NCI-H82 (cell line): ENCODE data around the gene SKI.
"Not testable (repeated sequence)": the region's sequence is repeated elsewhere in the genome, so short reads cannot be mapped to it uniquely, and the experiment has no call there.

ENCODE experiments used
- DNase-seq: peaks from one replicate; lab custom pipeline; 2025; lab: John Stamatoyannopoulos, UW

The SKI gene

GRCh38 chr1:2320006-2320405 lies 91.9 kb downstream of the SKI start:
- no peak for DNase-seq

GRCh38 chr1:2320760-2321667 lies 92.9 kb downstream of the SKI start:
- no peak for DNase-seq

GRCh38 chr1:2322065-2322571 lies 94.0 kb downstream of the SKI start:
- DNase-seq, result no peak

DNA sequence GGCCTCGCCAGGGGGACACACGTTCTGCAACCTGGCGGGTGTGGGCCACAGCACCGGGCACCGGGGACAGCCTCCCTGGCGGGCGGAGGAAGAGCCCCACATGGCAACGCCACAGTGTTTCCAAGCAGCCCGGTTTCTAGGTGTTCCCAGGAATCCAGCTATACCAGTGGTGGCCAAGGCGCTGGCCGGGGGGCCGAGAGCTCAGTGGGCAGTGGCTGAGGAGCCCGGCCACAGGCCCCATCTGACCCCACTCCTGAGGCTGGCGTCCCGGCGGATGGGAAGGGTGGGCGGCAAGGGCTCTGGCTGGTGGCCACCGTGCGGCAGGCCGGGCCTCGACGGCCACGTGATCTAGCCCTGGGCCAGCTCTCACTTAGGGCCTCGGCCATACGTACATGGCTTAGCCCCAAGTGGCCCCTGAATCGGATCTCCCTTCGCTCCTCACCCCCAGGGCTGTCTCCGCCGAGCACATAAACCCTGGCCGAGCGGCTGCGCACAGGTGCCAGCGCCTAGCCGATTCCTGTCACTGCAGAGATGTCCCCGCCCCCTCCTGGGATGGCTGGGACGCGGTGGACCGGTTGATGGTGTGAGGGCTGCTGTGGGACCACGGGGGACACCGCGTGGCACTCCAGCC lies 94.6 kb downstream of the SKI start:
- DNase-seq, result peak; percentile 37

- no peak for DNase-seq
Observed at GRCh38 chr1:2323451-2323974, 95.4 kb downstream of the SKI start.

DNA sequence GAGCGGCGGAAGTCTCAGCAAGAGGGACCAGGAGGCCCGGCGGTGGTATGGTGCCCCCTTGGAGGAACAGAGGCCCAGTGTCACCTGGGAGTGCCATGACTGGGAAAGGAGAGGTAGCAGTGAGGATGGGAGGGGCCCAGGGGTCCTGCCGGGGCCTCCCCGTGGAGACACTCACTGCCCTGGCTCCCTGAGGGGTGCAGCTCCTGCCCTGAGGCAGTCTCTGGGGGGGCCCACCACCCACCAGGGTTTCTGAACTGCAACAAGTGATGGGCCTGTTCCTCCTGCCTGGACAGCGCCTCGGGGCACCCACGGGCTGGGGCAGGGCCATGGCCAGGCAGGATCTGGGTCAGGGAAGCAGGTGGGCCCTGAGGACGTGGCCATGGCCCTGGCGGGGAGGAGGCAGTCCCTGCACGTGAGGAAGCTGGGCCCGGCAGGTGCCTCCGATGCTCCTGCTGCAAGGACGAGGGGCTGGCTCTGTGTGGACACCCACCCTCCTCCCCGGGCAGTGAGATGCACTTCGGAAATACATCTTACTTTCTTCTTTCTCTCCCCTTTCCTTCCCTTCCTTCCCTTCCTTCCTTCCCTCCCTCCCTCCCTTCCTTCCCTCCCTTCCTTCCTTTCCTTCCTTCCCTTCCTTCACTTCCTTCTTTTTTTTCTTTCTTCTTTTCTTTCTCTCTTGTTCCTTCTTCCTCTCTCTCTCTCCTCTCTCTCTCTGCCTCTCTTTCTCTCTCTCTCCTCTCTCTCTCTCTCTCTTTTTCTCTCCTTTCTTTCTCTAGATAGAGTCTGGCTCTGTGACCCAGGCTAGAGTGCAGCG lies 96.6 kb downstream of the SKI start:
- no peak for DNase-seq

DNA sequence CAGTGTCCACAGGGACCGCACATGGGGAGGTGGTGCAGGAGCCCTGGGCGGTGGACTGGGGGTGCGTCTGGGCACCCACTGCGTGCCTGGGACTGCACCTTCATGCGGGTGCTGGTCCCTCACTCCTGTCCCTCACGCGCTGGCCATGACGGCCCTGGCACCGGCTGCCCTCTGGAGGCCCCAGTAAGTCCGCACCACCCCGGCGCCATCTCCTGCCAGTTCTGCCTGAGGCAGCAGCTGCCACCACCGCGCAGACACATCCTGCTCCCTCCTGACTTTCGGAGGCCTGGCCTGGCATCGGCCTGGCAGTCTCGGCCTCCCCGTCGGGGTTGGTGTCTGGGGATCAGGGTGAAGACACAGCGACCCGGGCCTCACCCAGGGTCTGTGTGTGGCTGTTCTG lies 98.4 kb downstream of the SKI start:
- no peak for DNase-seq

DNA sequence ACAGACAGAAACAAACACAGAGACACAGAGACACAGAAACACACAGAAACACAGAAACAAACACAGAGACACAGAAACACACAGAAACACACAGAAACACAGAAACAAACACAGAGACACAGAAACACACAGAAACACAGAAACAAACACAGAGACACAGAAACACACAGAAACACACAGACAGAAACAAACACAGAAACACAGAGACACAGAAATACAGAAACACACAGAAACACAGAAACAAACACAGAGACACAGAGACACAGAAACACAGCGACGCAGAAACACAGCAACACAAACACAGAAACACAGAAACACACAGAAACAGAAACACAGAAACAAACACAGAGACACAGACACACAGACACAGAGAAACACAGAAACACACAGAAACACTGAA lies 99.0 kb downstream of the SKI start:
- DNase-seq, result not testable (repeated sequence)

DNA sequence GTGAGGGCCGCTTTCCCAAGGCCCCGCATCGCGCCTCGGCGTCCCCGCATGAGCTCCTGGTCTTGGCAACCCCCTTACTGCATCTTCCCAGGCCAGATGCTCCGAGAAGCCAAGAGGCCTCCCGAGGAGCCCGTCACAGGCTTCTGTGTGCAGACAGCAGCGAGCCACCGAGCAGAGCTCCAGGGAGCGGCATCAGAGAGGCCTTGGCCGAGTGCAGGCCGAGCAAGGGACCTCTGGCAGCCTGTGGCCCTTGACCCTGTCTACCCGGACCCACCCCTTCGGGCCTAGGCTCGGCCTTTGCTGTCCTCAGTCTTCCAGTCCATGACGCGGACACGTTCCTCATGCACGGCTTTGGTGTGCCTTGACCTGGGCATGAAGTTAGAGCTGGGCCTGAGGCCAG lies 99.7 kb downstream of the SKI start:
- no peak for DNase-seq

GRCh38 chr1:2328676-2329455 lies 100.7 kb downstream of the SKI start:
- DNase-seq, result no peak

DNA sequence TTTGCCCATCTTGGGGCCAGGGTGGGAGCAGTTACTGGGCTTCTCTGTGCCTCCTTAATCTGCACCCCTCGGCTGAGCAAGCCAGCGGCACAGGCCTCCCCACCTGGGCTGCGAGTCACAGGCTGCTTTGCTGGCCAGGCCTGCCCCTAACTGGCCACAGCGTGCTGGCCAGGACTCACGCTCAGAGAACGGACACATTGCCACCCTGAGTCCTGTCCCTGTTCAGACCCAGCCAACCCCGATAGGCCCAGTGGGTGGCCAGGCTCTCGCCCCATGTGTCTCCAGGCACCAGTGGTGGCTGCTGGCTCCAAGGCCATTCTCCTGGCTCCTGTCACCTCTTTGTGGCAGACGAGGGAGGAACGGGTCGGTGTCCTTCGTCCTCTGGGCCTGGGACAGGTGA lies 101.9 kb downstream of the SKI start:
- no peak for DNase-seq

DNA sequence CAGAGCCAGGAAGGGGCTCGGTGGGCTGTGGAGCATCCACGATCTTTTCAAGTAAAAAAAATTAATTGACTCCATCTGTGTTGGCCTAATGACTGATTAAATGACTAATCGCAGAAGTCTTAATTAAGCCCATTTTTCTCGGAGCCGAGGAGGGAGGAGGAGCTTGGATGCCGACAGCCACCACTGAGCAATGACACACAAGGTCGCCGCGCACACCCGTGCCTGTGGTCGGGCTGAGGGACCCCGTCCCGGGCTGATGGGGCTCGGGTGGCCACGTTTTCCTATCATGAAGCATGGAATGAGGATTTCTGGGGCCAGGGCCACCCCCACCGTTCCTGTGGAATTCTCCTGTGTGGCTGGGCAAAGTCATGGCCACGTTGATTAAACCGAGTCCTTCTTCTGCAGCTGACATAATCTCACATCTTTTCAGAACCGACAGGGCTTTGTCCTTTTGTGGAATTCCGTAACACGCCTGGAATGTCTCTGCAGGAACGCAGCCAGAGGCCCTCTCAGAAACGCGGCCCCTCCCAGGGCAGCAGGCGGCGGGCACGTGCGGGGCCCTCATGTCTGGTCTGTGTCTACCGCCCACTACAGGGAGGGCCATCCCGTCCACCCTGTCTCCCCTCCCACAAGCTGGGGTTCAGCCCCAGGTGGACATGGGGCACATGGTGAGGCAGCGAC lies 102.5 kb downstream of the SKI start:
- DNase-seq, result no peak

DNA sequence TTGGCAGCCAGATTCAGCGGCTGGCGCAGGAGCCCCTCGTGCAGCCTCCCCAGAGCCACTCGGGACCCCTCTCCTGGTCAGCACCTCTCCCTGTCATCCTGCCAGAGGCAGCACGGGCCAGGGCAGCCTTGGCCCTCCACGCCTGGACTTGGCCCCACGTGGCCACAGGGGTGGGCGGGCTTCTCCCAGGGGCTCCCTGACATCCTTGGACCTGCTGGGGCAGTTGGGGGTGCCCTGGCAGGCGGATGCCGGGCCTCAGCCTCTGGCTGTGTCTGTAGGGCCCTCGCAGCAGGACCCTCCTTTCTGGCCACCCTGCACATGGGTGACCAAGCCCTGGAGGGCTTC lies 103.1 kb downstream of the SKI start:
- DNase-seq, result no peak

DNA sequence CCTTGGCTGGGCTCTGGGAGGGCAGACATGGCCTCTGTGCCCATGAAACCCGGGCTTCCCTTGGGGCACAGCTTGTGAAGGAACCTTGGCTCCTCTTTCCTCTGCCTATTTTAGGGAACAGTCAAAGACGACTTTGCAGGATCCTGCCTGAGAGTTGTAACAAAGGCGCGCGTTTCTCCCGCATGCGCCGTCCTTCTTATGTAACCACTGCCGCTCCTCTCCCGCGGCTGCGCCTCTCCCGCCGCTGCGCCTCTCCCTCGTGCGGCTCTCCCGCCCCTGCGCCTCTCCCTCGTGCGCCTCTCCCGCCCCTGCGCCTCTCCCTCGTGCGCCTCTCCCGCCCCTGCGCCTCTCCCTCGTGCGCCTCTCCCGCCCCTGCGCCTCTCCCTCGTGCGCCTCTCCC lies 103.5 kb downstream of the SKI start:
- DNase-seq, result not testable (repeated sequence)

DNA sequence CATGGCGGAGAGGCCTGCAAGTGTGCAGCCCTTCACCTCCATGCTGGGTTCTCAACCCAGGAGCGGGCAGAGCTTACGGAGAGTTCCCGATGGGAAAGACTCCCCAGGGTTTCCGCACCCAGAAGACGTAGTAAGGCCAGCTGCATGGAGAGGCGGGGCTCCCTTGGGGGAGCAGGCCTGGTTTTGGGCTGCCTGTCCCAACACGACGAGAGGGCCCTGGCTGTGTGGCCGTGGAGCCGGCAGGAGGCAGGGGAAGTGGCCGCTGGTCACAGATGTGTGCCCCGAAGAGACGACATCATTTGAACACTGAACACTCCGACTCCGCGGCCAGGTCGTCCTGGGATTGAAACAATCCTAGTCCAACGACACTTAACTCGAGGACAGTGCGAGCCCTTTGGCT lies 106.2 kb downstream of the SKI start:
- no peak for DNase-seq

DNA sequence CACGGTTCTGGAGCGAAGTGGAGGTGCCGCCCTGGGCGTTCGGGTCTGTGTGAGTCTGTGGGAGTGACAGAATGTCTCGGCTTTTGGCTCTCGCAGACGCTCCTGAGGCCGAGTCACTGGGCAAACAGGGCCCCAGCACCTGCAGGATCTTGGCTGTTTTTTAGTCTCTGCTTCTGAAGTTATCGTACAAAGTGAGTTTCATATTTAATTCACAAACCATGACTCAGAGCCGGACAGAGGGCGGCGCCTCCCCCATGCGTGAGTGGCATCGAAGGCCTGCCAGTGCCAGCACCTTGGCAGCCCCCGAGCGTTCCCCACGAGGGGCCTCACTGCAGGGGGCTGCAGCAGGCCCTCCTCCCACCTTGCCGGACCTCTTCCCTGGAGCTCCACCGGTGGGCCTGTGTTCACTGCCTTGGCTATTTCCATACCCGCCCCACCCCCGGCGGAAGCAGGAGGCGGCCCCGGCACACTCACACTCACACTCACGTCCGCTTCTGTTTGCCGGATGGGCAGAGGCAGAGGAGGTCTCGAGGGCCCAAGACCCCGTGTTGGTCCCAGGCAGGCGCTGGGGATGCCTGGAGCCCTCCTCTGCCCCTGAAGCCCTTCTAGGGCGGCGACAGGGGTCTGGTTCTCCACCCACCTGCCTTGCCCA lies 106.9 kb downstream of the SKI start:
- DNase-seq, result no peak

- DNase-seq, result no peak
Observed at GRCh38 chr1:2335721-2336455, 107.8 kb downstream of the SKI start.

DNA sequence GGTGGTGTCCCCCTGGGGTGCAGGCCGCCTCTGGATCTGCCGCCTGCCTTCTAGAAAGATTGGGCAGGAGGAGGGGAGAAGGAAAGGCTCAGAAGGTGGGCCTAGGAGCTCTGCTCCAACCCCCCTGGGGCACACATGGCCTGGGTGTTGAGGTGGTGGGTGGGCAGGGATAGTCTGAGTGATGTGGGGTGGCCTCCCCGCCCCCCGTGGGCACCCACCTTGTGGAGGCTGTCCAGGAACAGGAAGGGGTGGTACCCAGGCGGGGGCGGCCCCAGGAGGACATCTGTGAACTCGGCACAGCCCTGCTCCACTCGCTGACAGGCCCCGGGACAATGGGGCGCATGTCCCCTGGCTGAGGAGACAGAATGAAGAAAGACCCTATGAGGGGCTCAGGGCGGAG lies 108.4 kb downstream of the SKI start:
- DNase-seq, result no peak

DNA sequence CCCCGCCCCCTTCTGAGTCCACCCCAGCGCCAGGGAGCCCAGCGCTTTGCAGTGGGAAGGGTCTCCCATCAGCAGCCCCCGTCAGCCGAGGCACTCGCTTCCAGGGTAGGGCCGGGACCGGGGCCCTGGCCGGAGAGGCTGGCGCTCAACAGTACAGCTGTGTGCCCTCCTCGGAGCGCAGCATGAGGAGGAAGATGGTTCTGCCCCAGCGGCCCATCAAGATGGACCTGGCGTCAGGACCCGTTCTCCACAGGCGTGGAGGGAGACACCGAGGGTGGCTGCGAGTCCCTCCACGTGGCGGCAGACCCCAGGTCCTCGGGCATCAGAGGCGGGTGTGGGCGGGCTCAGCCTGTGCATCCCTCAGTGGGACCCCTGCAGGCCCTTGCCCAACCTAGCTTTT lies 109.0 kb downstream of the SKI start:
- DNase-seq, result no peak

DNA sequence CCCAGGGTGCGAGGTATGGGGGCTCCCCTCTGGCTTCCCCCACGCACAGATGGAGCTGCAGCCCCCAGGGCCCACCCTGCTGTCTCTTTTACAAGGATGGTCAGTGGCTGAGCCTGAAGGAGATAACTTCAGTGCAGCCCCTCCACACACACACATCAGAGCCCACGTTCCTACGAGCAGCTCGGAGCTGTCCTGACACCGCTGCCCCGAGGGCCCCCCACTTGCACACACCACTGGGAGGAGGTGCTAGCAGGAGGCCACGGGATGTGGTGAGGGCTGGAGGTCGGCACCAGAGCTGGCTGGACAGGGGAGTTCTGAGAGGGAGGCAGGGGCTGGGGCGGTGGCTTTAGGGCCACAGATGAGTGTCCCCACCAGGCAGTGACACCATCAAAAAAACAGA lies 109.4 kb downstream of the SKI start:
- no peak for DNase-seq
